ENCODE results near the gene AFAP1. TPM values are rescaled to one million over a fixed set of nuclear protein-coding genes. Genes with fewer than 3 reads are reported as not detected.
"Not testable (repeated sequence)": the region's sequence is repeated elsewhere in the genome, so short reads cannot be mapped to it uniquely, and the experiment has no call there.

The AFAP1 gene
- total RNA-seq, 1 experiment from 2014 or later, result 22.6 TPM

DNA sequence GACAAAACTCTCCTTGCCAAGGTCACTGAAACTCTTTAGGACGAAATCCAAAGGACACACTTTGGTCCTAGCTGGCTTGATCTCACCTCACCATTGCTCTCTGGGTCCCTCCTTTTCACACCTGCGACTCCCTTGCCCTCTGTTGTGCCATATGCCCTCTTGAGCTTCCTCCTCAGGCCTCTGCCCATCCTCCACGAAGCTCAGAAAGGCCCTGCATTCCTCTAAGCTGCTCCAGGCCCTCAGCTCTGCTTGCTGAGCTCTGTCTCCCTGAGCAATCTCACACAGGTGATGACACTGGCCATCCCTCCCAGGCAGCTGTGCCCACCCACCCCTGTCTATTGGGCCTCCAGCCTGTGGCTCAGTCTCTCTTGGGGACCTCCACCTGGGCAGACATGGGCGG is 10.1 kb upstream of the AFAP1 start:
- DNase-seq (ENCODE audit: low read depth), result no peak

DNA sequence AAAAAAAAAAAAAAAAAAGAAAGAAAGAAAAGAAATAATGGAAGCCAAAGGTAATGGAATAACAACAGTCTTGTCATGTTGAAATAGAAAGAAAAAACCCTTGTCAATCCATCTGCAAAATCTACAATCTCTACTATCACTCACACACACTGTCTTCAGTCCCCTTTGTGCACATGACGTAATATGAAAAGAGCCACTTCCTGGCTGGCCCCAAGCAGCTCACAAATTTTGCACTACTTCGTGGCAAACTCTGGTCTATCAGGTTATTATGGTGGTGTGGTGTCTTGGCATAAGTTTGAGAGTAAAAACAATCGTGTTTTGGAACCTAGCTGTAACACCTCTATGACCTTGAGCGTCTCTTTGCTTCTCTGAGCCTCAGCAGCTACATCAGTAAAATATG is 8.3 kb upstream of the AFAP1 start:
- DNase-seq (ENCODE audit: low read depth), result no peak

DNA sequence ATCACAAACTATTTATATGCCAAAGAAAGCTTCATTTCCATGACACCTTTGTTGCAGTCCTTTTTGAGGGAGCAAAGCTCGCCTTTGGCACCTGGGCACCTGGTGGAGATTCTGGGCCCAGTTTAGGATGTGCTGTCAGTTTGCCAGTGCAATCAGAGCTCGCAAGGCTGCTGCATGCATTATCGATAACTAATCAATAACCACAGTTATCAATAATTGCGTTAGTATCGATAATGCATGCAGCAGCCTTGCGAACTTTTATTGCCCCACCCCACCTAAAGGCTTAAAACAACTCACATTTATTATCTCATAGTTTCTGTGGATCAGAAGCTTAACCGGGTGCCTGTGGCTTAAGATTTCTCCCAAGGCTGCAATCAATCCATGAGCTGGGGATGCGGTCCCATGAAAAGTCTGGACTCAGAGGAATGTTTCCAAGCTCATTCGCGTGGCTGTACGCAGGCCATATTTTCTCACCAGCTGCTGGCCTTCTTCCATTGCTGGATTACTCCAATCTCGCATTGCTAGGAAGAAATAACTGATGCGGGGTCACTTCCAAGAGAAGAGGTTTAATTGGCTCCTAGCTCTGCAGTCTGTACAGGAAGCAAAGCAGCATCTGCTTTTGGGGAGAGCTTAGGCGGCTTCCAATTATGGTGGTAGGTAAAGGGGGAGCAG is 6.2 kb upstream of the AFAP1 start:
- no peak for DNase-seq (ENCODE audit: low read depth)

DNA sequence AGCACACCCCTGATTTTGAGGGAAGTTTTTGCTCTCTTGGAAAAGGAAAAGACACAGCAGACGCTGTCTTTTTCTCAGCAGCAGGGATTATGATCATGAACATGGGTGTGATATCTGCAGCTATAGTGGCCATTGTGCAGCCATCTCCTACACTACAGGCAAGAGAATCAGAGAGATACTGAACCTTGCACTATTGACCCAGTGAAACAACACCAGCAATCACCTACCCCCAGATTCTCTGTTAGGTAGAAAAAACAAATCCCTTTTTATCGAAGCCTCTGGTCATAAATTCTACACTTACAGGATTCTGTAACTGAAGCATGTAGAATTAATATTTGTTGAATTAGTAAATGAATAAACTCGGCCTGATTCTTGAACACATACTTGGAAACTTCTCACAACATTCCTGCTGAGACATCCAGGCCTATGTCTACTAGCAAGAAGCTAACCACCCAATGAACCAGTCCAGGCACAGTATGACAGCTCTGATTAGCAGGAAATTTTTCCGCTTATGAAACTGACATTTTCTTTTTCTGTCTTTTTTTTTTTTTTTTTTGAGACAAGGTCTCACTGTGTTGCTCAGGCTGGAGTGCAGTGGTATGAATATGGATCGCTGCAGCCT is 5.0 kb upstream of the AFAP1 start:
- no peak for DNase-seq (ENCODE audit: low read depth)

DNA sequence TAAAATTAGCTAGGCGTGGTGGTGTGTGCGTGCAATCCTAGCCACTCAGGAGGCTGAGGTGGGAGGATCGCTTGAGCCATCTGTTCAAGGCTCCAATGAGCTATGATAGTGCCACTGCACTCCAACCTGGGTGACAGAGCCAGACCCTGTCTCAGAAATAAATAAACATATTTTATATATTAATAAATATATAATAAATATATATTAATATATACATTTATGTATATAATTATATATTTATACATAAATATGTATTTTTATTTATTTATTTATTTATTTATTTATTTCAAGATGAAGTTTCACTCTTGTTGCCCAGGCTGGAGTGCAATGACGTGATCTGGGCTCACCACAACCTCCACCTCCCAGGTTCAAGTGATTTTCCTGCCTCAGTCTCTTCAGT is 4.0 kb upstream of the AFAP1 start:
- DNase-seq (ENCODE audit: low read depth), result not testable (repeated sequence)

DNA sequence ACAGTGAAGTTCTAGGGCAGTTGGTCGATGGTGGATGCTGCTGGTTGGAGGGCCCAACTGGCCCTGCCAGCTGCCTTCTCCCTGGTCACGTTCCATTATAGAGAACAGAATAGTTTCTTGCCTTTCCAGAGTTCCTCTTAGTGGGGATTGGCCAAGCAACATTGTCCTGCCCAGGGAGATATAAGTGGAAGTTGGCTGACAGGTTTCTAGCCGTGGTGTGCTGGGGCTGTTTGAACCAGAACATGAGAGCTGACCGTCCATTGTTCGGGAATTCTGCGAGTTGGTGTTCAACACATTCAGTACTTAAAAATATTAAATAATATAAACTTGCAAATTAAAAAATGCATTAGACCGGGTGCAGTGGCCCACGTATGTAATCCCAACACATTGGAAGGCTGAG is 3.5 kb upstream of the AFAP1 start:
- DNase-seq (ENCODE audit: low read depth), result no peak

DNA sequence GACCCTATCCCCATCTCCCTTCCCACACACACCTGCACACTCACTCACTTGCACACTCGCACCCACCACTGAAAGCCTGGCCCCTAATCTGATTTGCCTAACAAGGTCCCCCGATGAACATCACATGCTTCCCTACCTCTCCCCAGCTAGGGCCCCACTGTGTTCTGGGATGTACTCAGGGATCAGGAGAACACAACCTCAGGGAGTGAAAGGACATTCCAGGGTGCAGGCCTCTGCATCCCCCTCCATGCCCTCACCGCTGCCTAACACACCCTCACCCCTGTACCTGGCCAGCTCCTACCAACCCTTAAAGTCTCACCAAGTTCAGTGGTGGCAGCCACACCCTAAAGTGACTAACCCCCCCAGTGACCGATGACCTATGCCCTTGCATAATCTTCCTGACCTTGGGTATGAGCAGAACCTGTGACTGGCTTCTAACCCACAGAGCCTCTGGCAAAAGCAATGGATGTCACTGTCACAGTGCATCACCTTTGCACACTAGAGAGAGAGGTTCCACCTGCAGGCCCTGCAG is 2.4 kb upstream of the AFAP1 start:
- no peak for DNase-seq (ENCODE audit: low read depth)

DNA sequence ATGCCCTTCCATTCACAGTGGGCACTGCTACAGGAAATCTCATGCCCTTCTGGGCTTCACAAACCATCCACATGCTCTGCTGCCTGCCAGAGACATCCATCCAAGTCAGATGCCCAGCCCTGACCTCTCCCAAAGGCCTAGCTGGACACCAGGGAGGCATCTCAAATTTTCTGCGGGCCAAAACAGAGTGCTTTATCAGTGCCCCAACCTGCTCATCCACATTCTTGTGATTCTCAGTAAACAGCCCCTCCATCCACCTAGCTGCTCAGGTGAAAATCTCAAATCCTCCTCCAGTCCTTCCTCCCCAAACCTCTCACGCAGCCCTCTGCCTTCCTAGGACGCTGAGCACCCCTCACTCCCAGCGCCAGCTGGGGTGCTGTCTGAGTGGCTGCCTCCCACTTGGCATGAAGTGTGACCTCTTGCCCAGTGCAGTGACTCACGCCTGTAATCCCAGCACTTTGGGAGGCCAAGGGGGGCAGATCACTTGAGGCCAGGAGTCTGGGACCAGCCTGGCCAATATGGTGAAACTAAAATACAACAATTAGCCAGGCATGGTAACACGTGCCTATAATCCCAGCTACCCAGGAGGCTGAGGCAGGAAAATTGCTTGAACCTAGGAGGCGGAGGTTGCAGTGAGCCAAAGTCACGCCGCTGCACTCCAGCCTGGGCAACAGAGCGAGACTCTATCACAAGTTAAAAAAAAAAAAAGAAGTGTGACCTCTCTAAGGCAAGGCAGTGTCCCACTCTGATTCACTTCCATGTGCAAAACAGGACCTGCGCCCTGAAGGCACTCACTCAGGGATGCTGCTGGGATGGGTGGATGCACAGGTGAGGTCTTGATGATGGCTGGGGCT is 1.7 kb upstream of the AFAP1 start:
- DNase-seq (ENCODE audit: low read depth), result peak; percentile 58

DNA sequence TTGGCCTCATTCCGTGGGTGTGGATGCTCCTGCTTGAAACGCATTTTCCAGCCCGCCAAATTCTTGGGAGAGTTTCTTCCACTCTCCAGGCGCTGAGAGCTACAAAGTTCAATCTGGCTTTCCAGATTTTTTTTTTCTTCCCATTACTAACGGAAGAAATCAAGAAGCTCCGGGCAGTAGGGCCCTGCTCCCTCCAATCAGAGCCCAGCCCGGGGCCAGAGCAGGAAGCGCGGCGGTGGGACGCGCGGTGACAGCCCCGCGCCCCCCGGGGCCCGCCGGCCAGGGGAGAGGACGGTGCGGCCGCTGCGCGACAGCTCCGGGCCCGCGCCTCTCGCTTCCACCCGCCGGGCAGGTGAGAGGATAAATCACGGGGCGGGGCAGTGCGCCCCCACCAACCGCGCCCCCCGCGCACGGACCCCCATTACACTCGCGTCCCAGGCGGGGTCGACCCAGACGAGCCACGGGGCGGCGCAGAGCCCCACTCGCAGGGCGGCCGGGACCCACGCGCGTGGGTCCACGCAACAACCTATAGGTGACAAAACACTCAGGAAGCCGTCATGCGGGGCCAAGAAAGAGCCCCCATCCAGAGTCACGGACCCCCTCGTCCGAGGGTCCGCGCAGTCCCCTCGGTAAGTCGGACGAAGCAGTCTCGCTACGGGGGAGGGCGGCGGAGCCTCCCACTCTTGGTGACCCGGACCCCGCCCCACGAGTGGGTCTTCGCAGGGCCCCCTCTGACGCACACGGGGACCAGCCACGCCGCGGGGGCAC is 868 bp downstream of the AFAP1 start:
- no peak for DNase-seq (ENCODE audit: low read depth)

DNA sequence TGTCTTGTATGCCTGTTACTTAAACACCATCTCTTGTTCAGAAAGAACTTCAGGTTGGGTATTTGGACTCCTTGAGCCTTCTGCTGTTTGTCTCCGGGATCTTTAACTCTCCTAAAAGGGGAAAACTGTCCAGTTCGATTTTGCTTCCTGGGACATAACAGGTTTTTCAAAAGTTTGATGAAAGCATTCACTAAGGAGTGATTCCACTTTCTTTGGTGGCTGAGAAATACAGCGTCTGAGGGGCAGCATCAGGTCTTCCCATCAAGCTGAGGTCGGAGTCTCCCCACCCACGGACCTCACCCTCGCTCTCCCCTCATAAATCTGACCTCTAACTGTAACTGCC is 1.4 kb downstream of the AFAP1 start:
- no peak for DNase-seq (ENCODE audit: low read depth)

DNA sequence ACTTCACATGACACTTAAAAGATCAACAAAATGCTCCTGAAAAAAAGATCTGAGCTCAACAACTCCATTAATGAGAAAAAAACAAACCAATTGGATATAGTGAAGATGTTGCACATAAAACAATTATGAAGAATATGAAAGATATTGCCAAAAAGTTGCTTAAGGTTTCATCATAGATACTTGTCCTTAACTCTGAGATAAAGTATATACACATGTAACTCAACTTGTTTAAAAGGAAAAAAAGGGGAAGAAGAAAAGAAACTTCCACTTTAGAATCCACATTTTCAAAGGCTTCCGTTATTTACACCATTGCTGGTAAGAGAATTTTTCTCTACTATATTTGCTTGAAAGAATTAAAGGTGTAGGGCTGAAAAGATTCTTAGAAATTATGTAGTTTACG is 2.7 kb downstream of the AFAP1 start:
- no peak for DNase-seq (ENCODE audit: low read depth)

DNA sequence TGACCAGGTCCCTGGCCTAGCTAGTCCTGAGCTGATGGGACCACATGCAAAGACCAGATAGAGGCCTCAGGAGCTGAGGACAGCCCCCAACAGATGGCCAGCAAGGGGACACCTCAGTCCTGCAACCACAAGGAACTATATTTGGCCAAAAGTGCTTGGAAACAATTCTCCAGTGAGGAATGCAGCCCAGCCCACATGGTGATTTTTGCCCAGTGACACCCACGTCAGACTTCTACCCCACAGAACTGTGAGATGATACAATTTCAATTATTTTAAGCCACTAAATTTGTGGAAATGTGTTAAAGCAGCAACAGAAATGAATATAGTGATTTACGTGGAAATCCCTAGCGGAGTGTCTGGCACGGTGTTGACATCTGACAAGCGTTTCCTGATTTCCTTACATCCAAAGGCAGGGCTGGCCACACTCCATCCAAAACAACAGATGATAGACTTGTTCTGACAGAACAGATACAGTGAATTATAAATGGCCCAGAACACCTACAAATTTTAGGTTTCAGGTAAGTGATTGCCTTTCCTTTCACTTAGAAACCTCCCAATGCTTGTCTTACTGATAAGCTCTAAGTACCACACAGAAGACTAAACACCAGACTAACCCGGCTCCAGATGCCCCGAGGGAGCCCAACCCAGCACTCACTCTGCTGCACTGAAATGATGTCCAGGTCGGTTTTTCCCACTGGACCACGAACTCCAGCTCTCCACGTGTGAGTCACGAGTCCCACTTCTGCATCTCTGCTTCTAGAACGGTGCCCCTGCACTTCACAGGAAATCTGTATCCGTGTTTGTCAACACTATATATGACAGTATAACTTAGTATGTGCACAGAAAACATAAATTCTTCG is 5.8 kb downstream of the AFAP1 start:
- DNase-seq (ENCODE audit: low read depth), result no peak

DNA sequence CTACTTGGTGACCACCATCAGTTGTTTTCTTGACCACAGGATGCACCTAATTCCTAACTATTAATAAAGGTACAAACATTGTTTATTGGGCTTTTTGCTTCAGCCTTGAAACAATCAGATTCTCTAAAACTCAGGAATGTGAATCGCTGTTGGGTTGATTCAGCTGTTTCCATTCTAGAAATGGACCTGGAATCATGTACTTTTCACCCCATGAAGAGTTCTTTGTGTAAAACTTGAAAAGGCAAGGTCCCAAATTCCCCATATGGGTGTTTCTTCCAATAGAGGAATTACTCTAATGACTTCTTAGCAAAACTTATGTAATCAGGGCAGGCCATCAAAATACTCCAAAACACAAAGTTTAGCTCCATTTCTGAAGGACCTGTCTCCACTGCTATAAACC is 7.4 kb downstream of the AFAP1 start:
- DNase-seq (ENCODE audit: low read depth), result no peak

DNA sequence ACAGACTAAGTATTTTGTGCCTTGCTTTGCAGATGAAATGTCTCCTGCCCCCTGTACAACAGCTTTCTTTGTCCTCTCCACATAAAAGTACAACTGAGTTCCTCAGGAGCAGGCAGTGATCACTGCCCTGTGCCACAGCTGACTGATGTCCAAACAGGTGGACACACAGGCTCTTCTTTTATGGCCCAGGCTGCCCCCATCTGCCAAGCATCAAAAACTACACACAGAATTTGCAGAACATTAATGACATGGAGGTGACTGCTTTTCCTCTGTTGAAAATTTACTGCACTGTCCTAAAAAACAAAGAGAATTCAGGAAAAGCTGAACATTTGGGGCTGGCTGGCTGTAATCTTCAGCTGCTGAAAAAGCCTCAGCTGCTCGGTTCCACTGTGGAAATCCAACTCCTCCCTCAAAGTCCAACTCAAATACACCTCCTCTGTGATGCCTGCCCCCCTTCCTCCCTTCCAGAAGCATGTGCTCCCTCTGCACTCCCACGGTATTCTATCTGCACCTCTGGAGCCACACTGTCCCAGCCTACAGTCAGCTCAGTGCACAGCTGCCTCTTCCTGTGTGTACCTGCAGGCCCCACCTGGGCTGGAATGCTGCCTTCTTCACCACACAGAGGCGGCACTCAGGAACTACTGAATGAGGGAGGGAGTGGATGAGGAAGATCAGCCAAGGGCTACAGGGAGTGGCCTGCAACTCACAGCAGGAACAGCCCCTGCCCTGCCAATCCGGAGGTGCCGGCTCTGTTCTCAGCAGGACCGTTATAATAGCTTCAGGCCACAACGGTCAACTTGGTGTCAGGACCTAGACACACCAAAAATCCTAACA is 10.3 kb downstream of the AFAP1 start:
- DNase-seq (ENCODE audit: low read depth), result peak; percentile 78

DNA sequence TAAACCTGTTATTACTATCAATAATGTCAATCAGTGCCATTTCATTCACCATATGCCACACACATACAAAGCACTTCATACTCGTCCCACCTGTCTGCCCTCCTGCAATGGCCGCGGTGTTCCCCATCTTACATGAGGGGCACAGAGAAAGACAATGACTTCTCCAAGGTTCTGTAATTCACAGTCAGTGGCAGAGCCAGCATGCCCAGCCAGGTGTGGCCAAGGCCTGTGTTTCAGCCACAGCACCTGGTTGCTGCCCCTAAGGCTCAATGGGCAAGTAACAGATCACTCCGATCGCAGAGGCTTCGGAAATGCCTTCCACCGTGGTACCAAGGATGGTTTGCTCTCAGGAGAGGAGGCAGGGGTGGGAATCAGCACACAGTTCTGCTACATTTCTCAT is 10.9 kb downstream of the AFAP1 start:
- DNase-seq (ENCODE audit: low read depth), result no peak

DNA sequence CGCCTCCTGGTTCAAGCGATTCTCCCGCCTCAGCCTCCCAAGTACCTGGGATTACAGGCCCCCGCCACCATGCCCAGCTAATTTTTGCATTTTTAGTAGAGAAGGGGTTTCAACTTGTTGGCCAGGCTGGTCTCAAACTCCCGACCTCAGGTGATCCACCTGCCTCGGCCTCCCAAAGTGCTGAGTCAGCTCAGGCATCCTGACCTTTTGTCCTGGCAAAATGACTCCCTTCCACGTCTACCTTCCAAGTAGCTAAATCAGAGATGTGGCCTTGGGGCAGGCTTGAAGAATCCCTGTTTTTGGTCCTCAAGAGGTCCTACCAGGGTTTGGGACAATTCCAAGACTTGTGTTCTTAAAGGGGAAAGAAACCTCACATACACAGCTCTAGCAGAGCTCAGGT is 12.8 kb downstream of the AFAP1 start:
- DNase-seq (ENCODE audit: low read depth), result no peak

DNA sequence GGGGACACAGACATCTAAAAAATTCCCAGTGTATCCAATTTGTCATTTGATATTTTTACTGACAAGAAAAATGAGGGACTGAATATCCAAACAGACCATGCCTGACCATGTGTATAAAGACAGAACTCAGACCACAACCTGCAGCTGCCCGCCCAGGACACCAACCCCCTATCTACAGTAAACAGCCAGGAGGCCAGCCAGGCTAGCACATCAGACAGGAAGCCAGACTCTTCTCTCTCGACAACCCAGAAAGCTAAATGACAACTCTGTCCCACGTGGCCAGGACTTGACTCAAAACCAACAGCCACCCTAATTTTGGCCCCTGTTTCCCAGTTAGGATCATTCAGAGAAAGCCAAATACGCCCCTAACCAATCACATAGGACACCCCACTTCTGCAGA is 15.1 kb downstream of the AFAP1 start:
- peak; percentile 34 for DNase-seq (ENCODE audit: low read depth)

DNA sequence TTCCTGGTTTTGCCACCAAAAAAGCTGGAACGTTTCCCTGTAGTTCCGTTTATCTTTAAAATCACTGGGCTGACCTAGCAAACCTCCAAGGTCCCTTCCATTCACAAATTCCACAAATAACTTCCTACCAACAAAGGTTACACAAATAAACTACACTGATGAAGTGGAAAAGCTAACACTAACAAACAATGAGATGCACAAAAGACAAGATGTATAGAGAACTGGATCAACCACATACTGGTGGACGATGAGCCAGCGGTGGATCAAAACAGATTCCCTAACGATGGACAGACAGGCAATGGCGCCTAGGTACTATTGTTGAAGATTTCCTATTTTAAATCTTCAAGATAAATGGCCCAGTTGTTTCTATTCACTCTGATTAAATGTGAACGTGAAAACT is 15.5 kb downstream of the AFAP1 start:
- no peak for DNase-seq (ENCODE audit: low read depth)

DNA sequence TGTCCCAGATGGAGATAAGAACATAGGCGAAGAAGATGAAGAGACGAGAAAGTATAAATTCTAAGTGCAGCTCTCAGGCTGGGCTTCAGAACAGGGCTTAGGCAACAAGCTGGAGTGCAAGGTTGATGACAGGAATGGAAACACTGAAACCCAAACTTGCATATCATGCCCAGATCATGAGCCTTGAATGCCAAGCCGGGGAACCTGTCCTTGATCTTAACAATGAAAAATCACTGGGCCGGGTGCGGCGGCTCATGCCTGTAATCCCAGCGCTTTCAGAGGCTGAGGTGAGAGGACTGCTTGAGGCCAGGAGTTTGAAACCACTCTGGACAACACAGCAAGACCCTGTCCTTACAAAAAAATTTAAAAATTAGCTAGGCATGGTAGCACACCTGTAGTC is 17.2 kb downstream of the AFAP1 start:
- DNase-seq (ENCODE audit: low read depth), result no peak

DNA sequence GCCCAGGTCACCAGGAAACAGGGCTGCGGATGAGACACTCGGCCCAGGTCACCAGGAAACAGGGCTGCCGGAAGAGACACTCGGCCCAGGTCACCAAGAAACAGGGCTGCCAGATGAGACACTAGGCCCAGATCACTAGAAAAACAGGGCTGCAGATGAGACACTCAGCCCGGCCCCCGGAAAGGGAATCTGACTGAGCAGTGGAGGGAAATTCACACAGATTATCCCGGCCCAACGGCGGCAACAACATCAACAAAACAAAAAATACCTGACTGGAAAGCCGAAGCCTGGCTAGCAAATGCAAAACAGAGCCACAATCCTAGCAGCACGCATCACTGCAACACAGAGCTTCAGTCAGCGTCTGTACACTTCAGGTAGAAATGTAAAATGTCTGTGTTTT is 20.7 kb downstream of the AFAP1 start:
- no peak for DNase-seq (ENCODE audit: low read depth)
